Measurements from ENCODE around the gene RFTN2.

RFTN2 gene

DNA sequence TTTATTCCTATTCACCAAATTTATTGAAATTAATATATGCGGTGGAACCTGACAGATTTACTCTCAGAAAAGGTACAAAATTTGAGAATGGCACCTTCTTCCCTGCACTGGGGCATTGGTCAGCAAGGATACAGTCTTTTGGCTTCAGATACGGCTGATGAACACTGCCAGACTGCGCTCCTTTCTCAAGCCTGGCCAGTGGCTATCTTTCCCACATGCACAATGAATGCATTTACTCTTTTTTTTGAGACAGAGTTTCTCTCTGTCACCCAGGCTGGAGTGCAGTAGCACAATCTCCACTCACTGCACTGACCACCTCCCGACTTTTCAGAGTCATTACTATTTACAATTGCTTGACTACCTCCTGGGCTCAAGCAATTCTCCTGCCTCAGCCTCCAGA, 97.9 kb downstream of the RFTN2 start:
- no peak for TF ChIP-seq GABPA (IDR thresholded peaks at IDR 0.05; ENCODE audit: low read depth)
- TF ChIP-seq REST (IDR thresholded peaks at IDR 0.05; ENCODE audit: insufficient replicate concordance, low read depth): no peak
- no peak for TF ChIP-seq CTCF (IDR thresholded peaks at IDR 0.05; ENCODE audit: insufficient read depth, low read length)
- no peak for TF ChIP-seq SPI1 (IDR thresholded peaks at IDR 0.05; ENCODE audit: borderline replicate concordance, low read depth)
- no peak for TF ChIP-seq POLR2AphosphoS5 (IDR thresholded peaks at IDR 0.05; ENCODE audit: low read depth)

DNA sequence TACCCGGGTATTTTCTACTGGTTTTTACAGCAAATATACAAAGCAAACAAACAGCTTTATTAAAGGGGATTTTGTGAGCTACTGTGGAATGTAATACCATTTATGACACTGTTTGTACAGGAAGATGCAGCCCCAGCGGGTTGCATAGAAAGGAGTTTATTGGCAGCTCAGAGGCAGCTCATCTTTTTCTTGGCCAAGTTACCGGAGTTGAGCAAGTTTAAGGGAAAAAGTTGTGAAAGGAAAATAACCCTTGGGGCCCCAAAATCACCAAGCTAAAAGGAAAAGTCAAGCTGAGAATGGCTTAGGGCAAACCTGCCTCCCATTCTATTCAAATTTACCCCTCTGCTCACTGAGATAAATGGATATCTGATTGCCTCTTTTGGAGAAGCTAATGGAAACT, 98.8 kb downstream of the RFTN2 start:
- Histone ChIP-seq H3K27me3 (ENCODE audit: insufficient read depth, poor library complexity, severe bottlenecking) (no peaks in the 10 kb centered on the region), H3K4me3 (replicated peaks; ENCODE audit: insufficient read depth, low read length) (no peak overlapping the region), H3K27ac (replicated peaks) (no peak overlapping the region)
- no peak for TF ChIP-seq SPI1 (IDR thresholded peaks at IDR 0.05; ENCODE audit: borderline replicate concordance, low read depth)
- no peak for TF ChIP-seq GABPA (IDR thresholded peaks at IDR 0.05; ENCODE audit: low read depth)
- no peak for TF ChIP-seq POLR2AphosphoS5 (IDR thresholded peaks at IDR 0.05; ENCODE audit: low read depth)
- TF ChIP-seq REST (IDR thresholded peaks at IDR 0.05; ENCODE audit: insufficient replicate concordance, low read depth): no peak
- TF ChIP-seq CTCF (IDR thresholded peaks at IDR 0.05; ENCODE audit: insufficient read depth, low read length): no peak
- no peak for DNase-seq (ENCODE audit: low read depth in 1 of 2, low spot score in 1 of 2)

More for the DNA sequence above, 97.9 kb downstream of the RFTN2 start:
- DNase-seq (ENCODE audit: low read depth in 1 of 2, low spot score in 1 of 2): no peak
- Histone ChIP-seq H3K4me3 (replicated peaks; ENCODE audit: insufficient read depth, low read length) (no peak overlapping the region), H3K27me3 (ENCODE audit: insufficient read depth, poor library complexity, severe bottlenecking) (no peaks in the 10 kb centered on the region), H3K27ac (replicated peaks) (no peak overlapping the region)

GRCh38 chr2:197575987-197576386, 99.4 kb downstream of the RFTN2 start:
- Histone ChIP-seq H3K27ac (replicated peaks) (no peak overlapping the region), H3K27me3 (ENCODE audit: insufficient read depth, poor library complexity, severe bottlenecking) (no peaks in the 10 kb centered on the region), H3K4me3 (replicated peaks; ENCODE audit: insufficient read depth, low read length) (no peak overlapping the region)
- TF ChIP-seq GABPA (IDR thresholded peaks at IDR 0.05; ENCODE audit: low read depth) (no peak), SPI1 (IDR thresholded peaks at IDR 0.05; ENCODE audit: borderline replicate concordance, low read depth) (no peak), CTCF (IDR thresholded peaks at IDR 0.05; ENCODE audit: insufficient read depth, low read length) (no peak), POLR2AphosphoS5 (IDR thresholded peaks at IDR 0.05; ENCODE audit: low read depth) (no peak), REST (IDR thresholded peaks at IDR 0.05; ENCODE audit: insufficient replicate concordance, low read depth) (no peak)
- DNase-seq (ENCODE audit: low read depth in 1 of 2, low spot score in 1 of 2): no peak
